Liver (tissue), 3 donors: ENCODE data around the gene OR4F15.
"Not testable (repeated sequence)": the region's sequence is repeated elsewhere in the genome, so short reads cannot be mapped to it uniquely, and the experiment has no call there.

Source experiments
- CTCF ChIP-seq: fragments of 150-350 bp; IDR thresholded peaks from 2 replicates; pipeline ENCODE4 v1.5.1; 2017; ENCODE audit warnings: improper control_type of control experiment, low read depth, low read length; ENCODE audit not compliant: missing input control
- GABPA ChIP-seq, 2 donors: IDR thresholded peaks in 1 of 2; conservative IDR thresholded peaks in 1 of 2; 2 replicates each; pipeline ENCODE4 v1.6.1; 2016; ENCODE audit warnings: antibody characterized with exemption in 2 of 2, mild to moderate bottlenecking in 1 of 2, moderate library complexity in 1 of 2
- HNF4G ChIP-seq: IDR thresholded peaks from 2 replicates; pipeline ENCODE4 v1.6.1; 2016; ENCODE audit warnings: antibody characterized with exemption
- JUND ChIP-seq, 2 donors: IDR thresholded peaks; 2 replicates each; pipeline ENCODE4 v1.6.1; 2016; ENCODE audit warnings: antibody characterized with exemption in 2 of 2
- NR2F2 ChIP-seq: IDR thresholded peaks from 2 replicates; pipeline ENCODE4 v1.6.1; 2016; ENCODE audit warnings: antibody characterized with exemption
- SP1 ChIP-seq: IDR thresholded peaks from 2 replicates; pipeline ENCODE4 v1.6.1; 2018; ENCODE audit warnings: antibody characterized with exemption, mild to moderate bottlenecking
- TAF1 ChIP-seq: conservative IDR thresholded peaks from 2 replicates; pipeline ENCODE4 v1.6.1; 2016; ENCODE audit warnings: antibody characterized with exemption, mild to moderate bottlenecking
- YY1 ChIP-seq: IDR thresholded peaks from 2 replicates; pipeline ENCODE4 v1.6.1; 2016; ENCODE audit warnings: antibody characterized with exemption, mild to moderate bottlenecking
- TF ChIP-seq, protein P1 (sequence below): IDR thresholded peaks from 2 replicates; pipeline ENCODE4 v1.6.1; 2016; ENCODE audit warnings: antibody characterized with exemption
- TF ChIP-seq, protein P2 (sequence below): IDR thresholded peaks from 2 replicates; pipeline ENCODE4 v1.6.1; 2016; ENCODE audit warnings: antibody characterized with exemption
- donor health status: healthy.
- donor health status: healthy.

- not testable (repeated sequence) for TF ChIP-seq CTCF; YY1; JUND (IDR thresholded peaks at IDR 0.05); TAF1; HNF4G; SP1; GABPA (IDR thresholded peaks at IDR 0.05 in 1 of 2, conservative IDR thresholded peaks at IDR 0.05 in 1 of 2); NR2F2
- TF ChIP-seq, protein P1, sequence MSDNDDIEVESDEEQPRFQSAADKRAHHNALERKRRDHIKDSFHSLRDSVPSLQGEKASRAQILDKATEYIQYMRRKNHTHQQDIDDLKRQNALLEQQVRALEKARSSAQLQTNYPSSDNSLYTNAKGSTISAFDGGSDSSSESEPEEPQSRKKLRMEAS: not testable (repeated sequence)
- TF ChIP-seq, protein P2, sequence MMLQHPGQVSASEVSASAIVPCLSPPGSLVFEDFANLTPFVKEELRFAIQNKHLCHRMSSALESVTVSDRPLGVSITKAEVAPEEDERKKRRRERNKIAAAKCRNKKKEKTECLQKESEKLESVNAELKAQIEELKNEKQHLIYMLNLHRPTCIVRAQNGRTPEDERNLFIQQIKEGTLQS: not testable (repeated sequence)
These were observed 47.2 kb upstream of the OR4F15 start for GRCh38 chr15:101764669-101765339.
